Right cardiac atrium (tissue), 5 donors: ENCODE results near the gene OSBPL3. TPM values are rescaled to one million over a fixed set of nuclear protein-coding genes. Genes with fewer than 3 reads are reported as not detected.

Source experiments
- ATAC-seq, 2 donors: fragments of 200-7000 bp; cut with Tn5 transposase; one replicate each; pipeline versions ENCODE4 v1.8.0 to v1.9.1; 2020; ENCODE audit warnings: moderate library complexity in 2 of 2, mild to moderate bottlenecking in 1 of 2
- DNase-seq, 3 donors: peaks; one replicate each; pipeline ENCODE4 v3.0.0-alpha.2; 2020
- H3K27ac ChIP-seq: one replicate; pipeline ENCODE4 v1.5.1; 2013; ENCODE audit warnings: mild to moderate bottlenecking, low read length, control low read depth, moderate library complexity
- H3K27me3 ChIP-seq: one replicate; pipeline ENCODE4 v1.6.1; 2013; ENCODE audit not compliant: control insufficient read depth, insufficient read depth
- H3K4me1 ChIP-seq: one replicate; pipeline ENCODE4 v1.6.1; 2013; ENCODE audit warnings: low read length; ENCODE audit not compliant: control insufficient read depth, insufficient read depth
- H3K4me3 ChIP-seq: one replicate; pipeline ENCODE4 v1.5.1; 2013; ENCODE audit warnings: low read length, control low read depth
- H3K9me3 ChIP-seq: one replicate; pipeline ENCODE4 v1.6.1; 2013; ENCODE audit warnings: low read length; ENCODE audit not compliant: control insufficient read depth
- WGBS: extraction: QIAGEN DNeasy Blood & Tissue Kit; methylation state at CpG from one replicate; pipeline ENCODE4 v1.1.7; 2013; 5-methylcytosine and 5-hydroxymethylcytosine counted together
- intact Hi-C, 4 donors: fragments of 100-400 bp; cut with DNase I; formaldehyde crosslinking; loops; one replicate each; pipeline versions ENCODE4 v1.11.0 to v1.14.0; 2022 to 2023
- polyA plus RNA-seq: library from polyadenylated mRNA; stranded (reverse); fragments of 200-250 nt; gene quantifications from one replicate; pipeline ENCODE4 v1.2.3, GENCODE V29; 2013
- total RNA-seq, 4 donors: library from RNA; stranded (reverse); fragmentation: NEBNext Ultra II Directional; extraction: Animal tissue kit (Norgen Biotek cat#: 25700); gene quantifications; one replicate each; pipeline ENCODE4 v1.2.1, GENCODE V29; 2021
- donor health status: healthy with polysubstance abuse.
- donor health status: DM: no; HTN: yes; CAD: no.
- donor health status: DM: no; HTN: no; CAD: no.
- donor health status: DM: no; HTN: yes; CAD: no; lungs with severe emphysema.
- donor health status: DM: yes; HTN: yes; CAD: no.

The OSBPL3 gene
- total and polyA plus RNA-seq, 5 donors: 3.2 to 12.9 (median 9.7) TPM

DNA sequence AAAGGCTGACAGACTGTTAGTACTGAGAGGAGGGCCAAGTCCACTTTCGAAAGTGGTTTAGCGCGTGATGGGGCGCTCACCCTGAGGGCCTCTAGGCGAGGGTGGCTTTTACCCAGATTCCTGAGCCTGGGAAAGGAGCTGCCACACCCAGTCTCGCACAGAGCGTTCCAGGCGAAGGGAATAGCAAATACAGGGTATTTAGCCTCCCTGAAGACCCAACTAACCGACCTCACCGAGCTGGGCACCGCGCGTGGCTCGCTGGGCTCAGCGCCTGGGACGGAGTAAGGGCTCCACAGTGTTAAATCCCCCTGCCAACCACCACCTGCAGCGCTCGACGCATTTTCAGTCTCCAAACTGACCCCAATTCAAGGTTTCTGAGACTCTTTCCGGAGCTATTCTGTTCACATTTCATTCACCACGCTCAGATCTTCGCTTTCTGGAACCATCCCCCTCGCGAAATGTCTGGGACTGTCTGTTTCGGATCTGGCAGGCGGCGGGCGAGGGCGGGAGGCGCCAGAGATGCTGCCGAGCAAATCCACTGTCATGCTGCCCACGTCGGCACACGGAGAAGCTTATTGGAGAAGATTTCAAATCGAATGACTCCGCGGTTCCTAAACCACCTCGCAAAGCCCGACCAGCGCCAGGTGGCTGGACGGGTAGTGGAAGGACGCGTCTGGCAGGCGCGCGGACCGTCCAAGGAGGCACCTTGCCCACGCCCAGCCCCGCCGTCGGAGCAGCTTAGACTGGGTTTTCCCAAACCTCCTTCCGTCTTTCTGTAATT, 1.4 kb upstream of the OSBPL3 start:
- intact Hi-C loops: loop anchor here in 2 of 4 donors (5.0 to 10.0 kb wide), 2 partner anchors 83 to 159 kb away; no protein-coding TSS in a partner anchor
- peaks cover 3% of the 10 kb centered on the region for H3K4me1 ChIP-seq
- peak overlapping the region; percentile 82 for H3K4me3 ChIP-seq
- 3% methylated on average over 52 of the region's 52 CpGs for WGBS
- no peaks in the 10 kb centered on the region for H3K9me3 ChIP-seq
- H3K27ac ChIP-seq: peak overlapping the region; percentile 28
- DNase-seq (peak; percentile 61 to 84 (median 83)), ATAC-seq (peak; percentile 2 to 14)
- no peaks in the 10 kb centered on the region for H3K27me3 ChIP-seq

DNA sequence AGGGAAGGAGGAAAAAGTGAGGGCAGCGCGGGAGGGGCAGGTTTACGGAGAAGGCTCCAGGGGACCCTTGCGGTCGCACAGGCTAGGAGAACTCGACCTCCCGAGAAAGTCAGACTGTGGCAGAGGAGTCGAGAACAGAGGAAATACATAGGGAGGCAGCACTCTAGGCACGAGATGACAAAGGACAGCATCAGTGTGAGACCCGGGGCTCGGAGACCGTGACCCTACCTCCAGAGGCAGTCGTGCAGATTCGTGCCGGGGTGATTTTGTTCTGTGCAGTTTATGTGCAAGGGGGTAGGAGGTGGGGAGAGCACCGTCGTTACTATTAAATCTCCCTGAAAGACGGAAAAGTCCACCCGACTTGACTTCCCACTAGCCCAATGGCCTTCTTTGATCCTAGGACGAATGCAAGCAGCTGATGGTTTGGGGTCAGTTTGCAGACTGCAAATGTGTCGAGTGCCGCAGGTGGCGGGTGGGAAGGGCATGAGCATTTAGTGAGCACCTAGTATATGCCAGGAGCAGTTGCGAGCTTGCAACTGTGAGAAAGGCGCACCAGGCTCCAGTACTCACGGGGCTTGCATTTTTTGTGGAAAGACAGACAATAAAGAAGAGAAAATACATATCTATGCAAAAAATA, 674 bp upstream of the OSBPL3 start:
- intact Hi-C loops: loop anchor here in 2 of 4 donors (5.0 to 10.0 kb wide), 2 partner anchors 84 to 158 kb away; no protein-coding TSS in a partner anchor
- H3K27ac ChIP-seq: peak overlapping the region; percentile 90
- H3K9me3 ChIP-seq: no peaks in the 10 kb centered on the region
- peak overlapping the region; percentile 82 for H3K4me3 ChIP-seq
- WGBS: 5% methylated on average over 26 of the region's 26 CpGs
- ATAC-seq: no peak
- H3K4me1 ChIP-seq: peaks cover 3% of the 10 kb centered on the region
- DNase-seq: peak; percentile 24 to 73 (median 57)
- H3K27me3 ChIP-seq: no peaks in the 10 kb centered on the region

DNA sequence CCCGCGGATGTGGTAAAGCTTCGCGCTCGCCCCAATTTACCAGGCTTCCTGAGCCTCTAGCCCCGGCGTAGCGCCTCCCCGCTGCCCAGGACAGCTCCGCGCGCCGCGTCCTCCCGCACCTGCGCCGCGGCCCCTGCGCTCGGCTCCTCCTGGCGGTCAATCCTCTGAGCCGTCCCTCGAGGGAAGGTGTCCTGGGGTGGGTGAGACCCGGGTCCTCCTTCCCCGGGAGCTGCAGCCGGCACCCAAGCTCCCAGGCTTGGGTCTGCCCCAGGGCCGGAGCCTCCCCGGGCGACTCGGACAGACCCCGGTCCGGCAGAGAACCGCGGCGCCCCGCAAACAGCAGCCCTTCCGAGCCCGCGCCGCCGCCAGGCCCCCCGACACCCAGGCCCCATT, 512 bp downstream of the OSBPL3 start:
- H3K27ac ChIP-seq: peak overlapping the region; percentile 23
- H3K9me3 ChIP-seq: no peaks in the 10 kb centered on the region
- intact Hi-C loops: loop anchor here in 2 of 4 donors (10.0 kb wide), 2 partner anchors 75 to 155 kb away; no protein-coding TSS in a partner anchor
- DNase-seq (peak; percentile 62 to 86 (median 83)), ATAC-seq (peak; percentile 60 to 65)
- WGBS: under 1% methylated on average over 42 of the region's 42 CpGs
- peak overlapping the region; percentile 82 for H3K4me3 ChIP-seq
- H3K4me1 ChIP-seq: peaks cover 3% of the 10 kb centered on the region
- H3K27me3 ChIP-seq: no peaks in the 10 kb centered on the region

DNA sequence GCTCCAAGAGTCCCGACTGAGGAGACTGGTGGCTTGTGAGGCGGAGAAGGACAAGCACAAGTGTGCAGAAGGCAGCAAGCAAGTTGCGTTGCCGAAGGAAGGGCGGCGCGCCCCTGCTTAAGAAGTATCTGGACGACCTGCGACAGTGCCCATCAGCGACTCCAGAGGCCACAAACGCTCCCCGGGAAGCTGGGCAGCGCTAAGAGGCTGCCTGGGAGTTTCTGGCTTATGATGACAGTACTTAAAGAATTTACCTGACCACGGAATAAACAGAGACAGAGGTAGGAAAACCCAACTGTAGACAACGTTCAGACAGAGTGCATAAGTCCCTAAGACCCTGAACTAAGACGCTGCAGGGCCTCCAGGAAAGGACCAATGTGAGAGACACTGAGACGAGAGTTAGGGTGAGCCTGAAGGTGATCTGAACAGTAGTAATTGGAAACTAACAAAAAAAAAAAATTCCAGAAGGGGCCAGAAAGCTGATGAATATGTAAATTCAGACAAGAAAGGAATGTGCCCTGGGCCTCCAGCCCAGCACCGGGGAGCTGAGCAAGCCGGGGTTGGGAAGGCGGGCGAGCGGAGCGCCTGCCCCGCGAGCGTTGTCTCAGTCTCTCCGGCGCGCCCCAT, 1.0 kb downstream of the OSBPL3 start:
- intact Hi-C loops: loop anchor here in 2 of 4 donors (10.0 kb wide), 2 partner anchors 74 to 154 kb away; no protein-coding TSS in a partner anchor
- Histone ChIP-seq H3K27ac (no peak overlapping the region), H3K4me1 (peaks cover 3% of the 10 kb centered on the region), H3K9me3 (no peaks in the 10 kb centered on the region), H3K4me3 (peak overlapping the region; percentile 82), H3K27me3 (no peaks in the 10 kb centered on the region)
- no peak for ATAC-seq
- WGBS: 30% methylated on average over 29 of the region's 29 CpGs
- DNase-seq: peak in 2 of 3 donors; percentile 51 to 56

DNA sequence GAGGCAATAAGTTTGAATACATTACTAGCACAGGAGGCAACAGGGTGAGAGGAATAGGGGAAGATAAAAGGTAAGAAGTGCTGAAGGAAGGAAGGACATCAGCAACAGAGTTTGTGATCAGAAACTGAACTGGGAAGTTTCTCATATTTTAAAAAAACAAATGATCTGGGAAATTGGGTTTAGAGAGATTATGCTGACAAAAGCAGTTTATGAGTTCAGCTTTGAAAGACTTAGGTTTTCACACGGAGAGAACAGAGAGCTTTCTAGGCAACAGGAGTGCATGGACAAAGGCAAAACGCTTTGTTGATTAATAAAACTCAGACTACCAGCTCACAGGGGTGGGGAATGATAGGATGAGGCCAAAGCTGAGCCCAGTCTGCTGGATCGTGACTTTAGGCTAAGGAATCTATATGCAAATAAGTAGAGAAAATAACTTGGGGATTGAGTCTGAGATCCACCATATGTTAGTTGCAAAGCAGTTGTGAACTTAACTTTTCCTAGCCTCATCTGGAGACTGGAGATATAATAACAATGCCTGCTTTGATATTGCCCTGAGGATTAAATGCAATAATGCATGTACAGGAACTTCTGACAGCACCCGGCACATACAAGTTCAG, 4.2 kb downstream of the OSBPL3 start:
- Histone ChIP-seq H3K27me3 (no peaks in the 10 kb centered on the region), H3K9me3 (no peaks in the 10 kb centered on the region), H3K27ac (no peak overlapping the region), H3K4me3 (no peak overlapping the region), H3K4me1 (peaks cover 3% of the 10 kb centered on the region)
- no peak for ATAC-seq
- no peak for DNase-seq
- WGBS: 81% methylated on average over 4 of the region's 4 CpGs
- intact Hi-C loops: loop anchor here in 2 of 4 donors (10.0 kb wide), 2 partner anchors 71 to 151 kb away; no protein-coding TSS in a partner anchor

DNA sequence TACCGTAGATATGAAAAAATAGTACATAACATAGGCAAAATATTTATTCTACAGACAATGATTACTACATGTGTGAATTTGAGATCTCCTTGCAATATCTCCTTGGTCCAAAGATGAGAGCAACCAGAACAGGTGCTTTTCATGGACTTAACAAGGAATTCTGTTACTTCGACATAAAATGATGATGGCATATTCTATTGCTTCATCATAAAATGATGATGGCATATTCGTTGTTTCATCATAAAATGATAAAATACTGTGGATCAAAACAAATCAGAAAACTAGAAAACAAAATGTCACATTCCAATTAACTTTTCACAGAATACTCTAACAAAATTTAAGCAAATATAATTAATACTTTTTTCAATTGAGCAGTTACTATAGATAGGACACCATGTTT, 4.8 kb downstream of the OSBPL3 start:
- WGBS: 77% methylated on average over 3 of the region's 3 CpGs
- H3K27ac ChIP-seq: no peak overlapping the region
- no peak for ATAC-seq
- intact Hi-C loops: loop anchor here in 2 of 4 donors (10.0 kb wide), 2 partner anchors 70 to 150 kb away; no protein-coding TSS in a partner anchor
- H3K27me3 ChIP-seq: no peaks in the 10 kb centered on the region
- DNase-seq: no peak
- H3K9me3 ChIP-seq: no peaks in the 10 kb centered on the region
- peaks cover 3% of the 10 kb centered on the region for H3K4me1 ChIP-seq
- no peak overlapping the region for H3K4me3 ChIP-seq

DNA sequence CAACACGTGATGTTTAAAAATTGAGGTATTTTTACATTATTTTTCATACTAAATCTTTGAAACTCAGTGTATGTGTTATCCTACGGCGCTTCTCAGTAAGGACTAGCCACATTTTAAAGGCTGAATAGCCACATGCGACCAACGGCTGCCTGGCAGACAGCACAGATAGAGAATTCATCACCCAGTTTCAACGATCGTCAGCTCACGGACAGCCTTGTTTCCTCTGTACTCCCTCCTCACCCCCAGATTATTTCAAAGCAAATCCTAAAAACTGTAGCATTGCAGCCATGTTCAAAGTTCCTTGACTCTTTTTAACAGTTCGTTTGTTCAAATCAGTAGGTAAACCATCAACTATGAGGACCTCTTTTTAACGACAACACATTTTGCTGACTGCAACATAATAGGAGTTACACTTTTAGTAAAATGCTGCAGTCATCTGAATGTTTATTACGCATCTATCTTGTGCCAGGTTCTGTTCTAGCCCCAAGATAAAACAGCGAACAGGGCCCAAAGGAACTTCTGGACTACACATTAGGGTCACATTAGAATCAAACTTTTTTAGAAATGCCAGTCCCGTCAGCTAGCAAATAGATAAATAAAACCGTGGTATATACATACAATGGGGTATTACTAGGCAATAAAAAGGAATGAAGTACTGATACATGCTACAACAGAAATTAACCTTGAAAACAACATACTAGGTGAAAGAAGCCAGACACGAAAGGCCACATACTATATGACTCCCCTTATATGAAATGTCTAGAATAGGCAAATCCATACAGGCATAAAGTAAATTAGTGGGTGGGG, 5.7 kb downstream of the OSBPL3 start:
- ATAC-seq (no peak), DNase-seq (no peak)
- H3K9me3 ChIP-seq: no peaks in the 10 kb centered on the region
- H3K27me3 ChIP-seq: no peaks in the 10 kb centered on the region
- H3K4me3 ChIP-seq: no peak overlapping the region
- intact Hi-C loops: loop anchor here in 2 of 4 donors (10.0 kb wide), 2 partner anchors 69 to 149 kb away; no protein-coding TSS in a partner anchor
- peaks cover 3% of the 10 kb centered on the region for H3K4me1 ChIP-seq
- H3K27ac ChIP-seq: no peak overlapping the region
- WGBS: 78% methylated on average over 15 of the region's 15 CpGs

GRCh38 chr7:24972991-24973390, 7.0 kb downstream of the OSBPL3 start:
- Histone ChIP-seq H3K9me3 (no peaks in the 10 kb centered on the region), H3K4me3 (no peak overlapping the region), H3K27ac (no peak overlapping the region), H3K4me1 (no peaks in the 10 kb centered on the region), H3K27me3 (no peaks in the 10 kb centered on the region)
- ATAC-seq (no peak), DNase-seq (no peak)
- intact Hi-C loops: loop anchor here in 2 of 4 donors (10.0 kb wide), 2 partner anchors 68 to 148 kb away; no protein-coding TSS in a partner anchor

- DNase-seq: no peak
- Histone ChIP-seq H3K9me3 (no peaks in the 10 kb centered on the region), H3K4me1 (no peaks in the 10 kb centered on the region), H3K27ac (no peak overlapping the region), H3K27me3 (no peaks in the 10 kb centered on the region), H3K4me3 (no peak overlapping the region)
- ATAC-seq: no peak
- intact Hi-C loops: loop anchor here in 2 of 4 donors (10.0 kb wide), 2 partner anchors 67 to 147 kb away; no protein-coding TSS in a partner anchor
- 78% methylated on average over 1 of the region's 1 CpG for WGBS
Measured at GRCh38 chr7:24972166-24972477, 7.9 kb downstream of the OSBPL3 start.
